Epithelial cell of esophagus (primary cell): ENCODE data around the gene BIN1.

ENCODE experiments used
- DNase-seq: peaks from one replicate; pipeline ENCODE4 v3.0.0; 2010; ENCODE audit warnings: low read depth
- H3K4me3 ChIP-seq: 2 replicates; pipeline ENCODE4 v1.5.1; 2011; ENCODE audit warnings: mild to moderate bottlenecking, low read length, control low read depth
- TF ChIP-seq, protein P1 (sequence below): IDR thresholded peaks from 2 replicates; pipeline ENCODE4 v1.5.1; 2011; ENCODE audit warnings: low read depth, mild to moderate bottlenecking, low read length, control low read depth, inconsistent platforms; ENCODE audit not compliant: insufficient read depth; ENCODE audit errors: missing control alignments

BIN1 gene

GRCh38 chr2:127044977-127045661 lies 61.8 kb downstream of the BIN1 start:
- TF ChIP-seq, protein P1, sequence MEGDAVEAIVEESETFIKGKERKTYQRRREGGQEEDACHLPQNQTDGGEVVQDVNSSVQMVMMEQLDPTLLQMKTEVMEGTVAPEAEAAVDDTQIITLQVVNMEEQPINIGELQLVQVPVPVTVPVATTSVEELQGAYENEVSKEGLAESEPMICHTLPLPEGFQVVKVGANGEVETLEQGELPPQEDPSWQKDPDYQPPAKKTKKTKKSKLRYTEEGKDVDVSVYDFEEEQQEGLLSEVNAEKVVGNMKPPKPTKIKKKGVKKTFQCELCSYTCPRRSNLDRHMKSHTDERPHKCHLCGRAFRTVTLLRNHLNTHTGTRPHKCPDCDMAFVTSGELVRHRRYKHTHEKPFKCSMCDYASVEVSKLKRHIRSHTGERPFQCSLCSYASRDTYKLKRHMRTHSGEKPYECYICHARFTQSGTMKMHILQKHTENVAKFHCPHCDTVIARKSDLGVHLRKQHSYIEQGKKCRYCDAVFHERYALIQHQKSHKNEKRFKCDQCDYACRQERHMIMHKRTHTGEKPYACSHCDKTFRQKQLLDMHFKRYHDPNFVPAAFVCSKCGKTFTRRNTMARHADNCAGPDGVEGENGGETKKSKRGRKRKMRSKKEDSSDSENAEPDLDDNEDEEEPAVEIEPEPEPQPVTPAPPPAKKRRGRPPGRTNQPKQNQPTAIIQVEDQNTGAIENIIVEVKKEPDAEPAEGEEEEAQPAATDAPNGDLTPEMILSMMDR = no peak
- H3K4me3 ChIP-seq = no peak overlapping the region

DNA sequence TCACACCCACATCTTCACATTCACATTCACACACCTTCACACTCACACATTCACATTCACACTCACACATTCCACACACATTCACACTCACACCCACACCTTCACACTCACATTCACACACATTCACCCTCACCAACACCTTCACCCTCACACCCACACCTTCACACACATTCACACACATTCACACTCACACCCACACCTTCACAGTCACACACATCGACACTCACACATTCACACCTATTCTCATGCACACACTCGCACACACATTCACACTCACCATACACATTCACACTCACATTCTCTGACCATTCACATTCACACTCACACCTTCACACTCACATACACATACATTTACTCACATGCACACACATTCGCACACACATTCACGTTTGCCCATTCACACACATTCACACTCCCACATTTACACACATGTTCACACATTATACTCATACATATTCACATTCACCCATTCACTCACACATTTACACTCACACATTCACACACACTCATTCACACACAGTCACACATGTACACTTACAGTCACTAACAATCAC lies 62.7 kb downstream of the BIN1 start:
- no peak for DNase-seq
- TF ChIP-seq, protein P1 = no peak
- no peak overlapping the region for H3K4me3 ChIP-seq

More at GRCh38 chr2:127044977-127045661, 61.8 kb downstream of the BIN1 start:
- DNase-seq = no peak

DNA sequence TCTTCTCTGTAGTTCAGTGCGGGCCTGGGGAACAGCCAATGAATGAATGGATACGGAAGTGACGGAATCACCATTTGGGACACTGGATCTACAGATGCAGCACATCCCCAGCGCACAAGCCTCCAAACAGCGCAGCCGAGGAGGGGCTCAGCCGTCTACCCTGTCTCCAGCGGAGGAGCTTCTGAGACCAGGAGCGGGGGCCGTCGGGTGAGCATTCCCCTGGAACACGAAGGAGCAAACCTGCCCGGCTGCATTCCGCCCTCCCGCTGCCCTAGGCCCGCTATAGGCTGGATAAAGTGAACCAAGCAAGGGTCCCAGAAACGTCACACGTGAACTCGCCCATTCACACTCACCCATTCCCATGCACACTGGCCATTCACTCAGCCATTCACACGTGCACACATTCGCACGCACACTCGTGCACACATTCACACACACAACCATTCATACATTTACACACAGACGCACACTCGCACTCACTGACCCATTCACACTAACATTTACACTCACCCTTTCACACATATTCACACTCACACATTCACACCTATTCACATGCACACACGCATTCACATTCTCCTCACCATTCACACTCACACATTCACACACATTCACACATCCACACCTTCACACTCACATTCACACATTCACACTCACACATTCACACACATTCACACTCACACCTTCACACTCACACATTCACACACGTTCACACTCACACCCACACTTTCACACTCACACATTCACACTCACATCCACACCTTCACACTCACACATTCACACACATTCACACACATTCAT lies 63.4 kb downstream of the BIN1 start:
- TF ChIP-seq, protein P1 = no peak

DNA sequence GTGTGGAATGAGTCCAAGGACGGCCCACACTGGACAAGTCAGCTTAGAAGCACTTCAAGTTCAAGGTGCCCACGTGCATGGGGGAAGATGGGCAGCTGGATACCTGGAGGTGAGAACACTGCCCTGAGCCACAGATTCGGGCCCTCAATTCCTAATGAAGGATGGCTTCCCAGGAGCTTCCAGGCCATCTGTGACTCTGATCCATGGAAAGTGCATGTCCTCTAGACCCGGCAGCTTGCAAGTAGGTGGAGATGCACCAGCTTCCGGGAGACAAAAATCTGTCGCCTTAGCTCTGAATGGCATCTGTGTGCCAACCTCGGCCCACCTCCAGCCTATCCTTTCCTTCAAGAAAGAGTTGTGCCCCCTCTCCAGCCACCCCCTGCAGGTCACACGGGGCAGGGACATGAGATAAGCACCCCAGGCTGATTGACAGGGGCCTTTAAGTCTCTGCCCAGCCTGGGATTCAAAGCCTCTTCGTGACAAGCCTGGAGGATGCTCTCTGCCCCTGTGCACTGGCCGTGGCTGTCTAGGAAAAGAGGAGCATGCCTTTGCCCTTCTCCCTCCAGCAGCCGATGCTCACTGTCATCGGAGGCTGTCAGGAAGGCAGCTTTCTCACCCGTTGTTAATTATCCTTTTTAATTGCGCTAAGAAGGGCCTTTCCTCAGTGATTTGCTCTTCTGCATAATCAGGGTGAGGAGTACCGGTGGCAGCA lies 65.5 kb downstream of the BIN1 start:
- DNase-seq = no peak
- TF ChIP-seq, protein P1 = no peak
- no peak overlapping the region for H3K4me3 ChIP-seq

More for the DNA sequence above, 63.4 kb downstream of the BIN1 start:
- H3K4me3 ChIP-seq = no peak overlapping the region
- DNase-seq = no peak

- no peak for DNase-seq
- TF ChIP-seq, protein P1 = no peak
Measured at GRCh38 chr2:127040169-127040568, 66.8 kb downstream of the BIN1 start.

GRCh38 chr2:127039387-127040031 lies 67.4 kb downstream of the BIN1 start:
- H3K4me3 ChIP-seq = no peak overlapping the region
- TF ChIP-seq, protein P1 = no peak
- DNase-seq = no peak

More at GRCh38 chr2:127040169-127040568, 66.8 kb downstream of the BIN1 start:
- no peak overlapping the region for H3K4me3 ChIP-seq
